PFSK-1 (cell line): ENCODE data around the gene RNF217.

Source experiments
- FOXP2 ChIP-seq: optimal IDR thresholded peaks from 2 replicates; pipeline ENCODE3; 2011; ENCODE audit warnings: borderline replicate concordance, control low read depth, inconsistent platforms; ENCODE audit not compliant: insufficient read depth; ENCODE audit errors: extremely low read length, extremely low read depth
- POLR2AphosphoS5 ChIP-seq: IDR thresholded peaks from 2 replicates; pipeline ENCODE4 v1.6.1; 2012; ENCODE audit warnings: low read depth, mild to moderate bottlenecking, control low read depth, low read length, moderate library complexity
- SIN3A ChIP-seq: IDR thresholded peaks from 2 replicates; pipeline ENCODE4 v1.6.1; 2012; ENCODE audit warnings: mild to moderate bottlenecking, low read length, moderate library complexity, borderline replicate concordance; ENCODE audit not compliant: insufficient read depth
- TAF1 ChIP-seq: IDR thresholded peaks from 2 replicates; pipeline ENCODE4 v1.6.1; 2012; ENCODE audit warnings: low read length, control low read depth, borderline replicate concordance; ENCODE audit not compliant: insufficient read depth
- TF ChIP-seq, protein P1 (sequence below), 2 experiments: IDR thresholded peaks; 2 replicates each; pipeline versions ENCODE4 v1.6.1 to v1.8.0; 2011 to 2012; ENCODE audit warnings: low read depth in 2 of 2, low read length in 2 of 2, control low read depth in 1 of 2, inconsistent platforms in 1 of 2, mild to moderate bottlenecking in 1 of 2, moderate library complexity in 1 of 2; ENCODE audit not compliant: insufficient read depth in 1 of 2

Gene RNF217

DNA sequence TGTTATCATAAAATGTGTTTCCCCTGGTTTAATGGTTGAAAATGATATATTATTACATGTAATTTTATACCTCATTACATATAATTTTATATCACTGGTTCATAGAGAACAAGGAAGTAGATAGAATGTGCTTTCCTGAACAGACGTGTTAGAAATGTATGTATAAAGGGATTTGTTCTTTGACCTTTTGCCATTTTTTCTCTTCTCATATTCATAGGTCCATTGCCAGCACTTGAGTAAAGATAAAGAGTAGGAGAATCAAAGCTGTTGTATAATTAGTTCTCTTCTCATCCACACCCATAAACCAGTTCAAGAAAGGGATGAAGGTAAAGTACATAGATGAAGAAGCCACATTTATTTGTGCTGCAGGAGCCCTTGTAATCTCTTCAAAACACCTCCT lies 46.7 kb downstream of the RNF217 start:
- TF ChIP-seq POLR2AphosphoS5 = no peak
- TF ChIP-seq FOXP2 = no peak
- TF ChIP-seq SIN3A = no peak

DNA sequence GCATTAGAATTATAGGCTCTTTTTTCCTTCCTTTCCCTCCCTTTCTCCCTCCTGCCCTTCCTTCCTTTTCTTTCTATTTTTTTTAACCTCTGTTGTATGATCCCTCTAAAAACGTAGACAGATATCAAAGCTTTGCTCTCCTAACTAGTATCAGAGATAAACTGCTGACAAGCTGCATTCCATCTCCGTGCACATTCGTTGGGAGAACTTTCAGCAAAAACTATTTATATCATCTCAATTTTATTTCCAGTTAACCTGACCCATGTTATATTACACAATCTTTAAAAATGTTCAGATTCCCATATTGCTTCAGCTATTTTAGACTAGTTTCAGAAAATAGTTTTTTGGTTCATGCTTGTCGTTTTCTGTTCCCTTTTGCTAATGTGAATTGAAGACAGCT lies 47.3 kb downstream of the RNF217 start:
- TF ChIP-seq FOXP2 (no peak), TAF1 (no peak), POLR2AphosphoS5 (no peak)

DNA sequence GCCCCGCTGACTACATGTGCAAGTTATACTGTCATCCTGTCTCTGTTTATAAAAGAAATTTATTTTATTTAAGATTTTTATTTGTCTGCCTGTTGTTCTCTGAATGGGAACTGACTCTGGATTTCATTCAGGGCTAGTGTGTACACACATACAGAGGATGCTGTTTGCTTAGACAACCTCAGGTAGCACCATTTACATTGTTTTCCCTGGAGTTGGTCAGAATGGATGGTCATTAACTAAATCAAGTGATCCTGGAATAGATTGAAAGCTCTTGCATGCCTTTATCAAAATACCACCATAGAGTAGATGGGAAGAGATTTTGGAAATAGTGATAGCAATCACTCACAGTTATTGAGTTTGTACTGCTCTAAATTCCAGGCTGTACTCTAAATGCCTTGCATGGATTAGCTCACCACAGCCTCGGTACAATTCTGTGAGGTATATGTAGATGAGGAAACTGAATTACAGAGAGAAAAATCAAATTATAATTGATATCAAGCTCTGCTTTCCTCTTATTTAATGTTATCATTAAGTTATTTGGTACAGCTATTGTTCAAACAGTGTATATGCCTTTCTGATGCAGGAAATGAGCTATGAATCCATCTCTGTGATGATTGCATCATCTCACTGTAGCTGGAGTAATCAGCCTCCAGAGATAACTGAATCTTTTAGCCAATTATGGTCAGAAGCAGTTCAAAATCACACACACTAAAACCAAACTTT lies 51.9 kb downstream of the RNF217 start:
- TF ChIP-seq POLR2AphosphoS5 (no peak), SIN3A (no peak), TAF1 (no peak), FOXP2 (no peak)
- TF ChIP-seq, protein P1, sequence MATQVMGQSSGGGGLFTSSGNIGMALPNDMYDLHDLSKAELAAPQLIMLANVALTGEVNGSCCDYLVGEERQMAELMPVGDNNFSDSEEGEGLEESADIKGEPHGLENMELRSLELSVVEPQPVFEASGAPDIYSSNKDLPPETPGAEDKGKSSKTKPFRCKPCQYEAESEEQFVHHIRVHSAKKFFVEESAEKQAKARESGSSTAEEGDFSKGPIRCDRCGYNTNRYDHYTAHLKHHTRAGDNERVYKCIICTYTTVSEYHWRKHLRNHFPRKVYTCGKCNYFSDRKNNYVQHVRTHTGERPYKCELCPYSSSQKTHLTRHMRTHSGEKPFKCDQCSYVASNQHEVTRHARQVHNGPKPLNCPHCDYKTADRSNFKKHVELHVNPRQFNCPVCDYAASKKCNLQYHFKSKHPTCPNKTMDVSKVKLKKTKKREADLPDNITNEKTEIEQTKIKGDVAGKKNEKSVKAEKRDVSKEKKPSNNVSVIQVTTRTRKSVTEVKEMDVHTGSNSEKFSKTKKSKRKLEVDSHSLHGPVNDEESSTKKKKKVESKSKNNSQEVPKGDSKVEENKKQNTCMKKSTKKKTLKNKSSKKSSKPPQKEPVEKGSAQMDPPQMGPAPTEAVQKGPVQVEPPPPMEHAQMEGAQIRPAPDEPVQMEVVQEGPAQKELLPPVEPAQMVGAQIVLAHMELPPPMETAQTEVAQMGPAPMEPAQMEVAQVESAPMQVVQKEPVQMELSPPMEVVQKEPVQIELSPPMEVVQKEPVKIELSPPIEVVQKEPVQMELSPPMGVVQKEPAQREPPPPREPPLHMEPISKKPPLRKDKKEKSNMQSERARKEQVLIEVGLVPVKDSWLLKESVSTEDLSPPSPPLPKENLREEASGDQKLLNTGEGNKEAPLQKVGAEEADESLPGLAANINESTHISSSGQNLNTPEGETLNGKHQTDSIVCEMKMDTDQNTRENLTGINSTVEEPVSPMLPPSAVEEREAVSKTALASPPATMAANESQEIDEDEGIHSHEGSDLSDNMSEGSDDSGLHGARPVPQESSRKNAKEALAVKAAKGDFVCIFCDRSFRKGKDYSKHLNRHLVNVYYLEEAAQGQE (IDR thresholded peaks at IDR 0.05; ENCODE audit: insufficient read depth in 1 of 2, low read depth in 2 of 2, low read length in 2 of 2) = no peak

DNA sequence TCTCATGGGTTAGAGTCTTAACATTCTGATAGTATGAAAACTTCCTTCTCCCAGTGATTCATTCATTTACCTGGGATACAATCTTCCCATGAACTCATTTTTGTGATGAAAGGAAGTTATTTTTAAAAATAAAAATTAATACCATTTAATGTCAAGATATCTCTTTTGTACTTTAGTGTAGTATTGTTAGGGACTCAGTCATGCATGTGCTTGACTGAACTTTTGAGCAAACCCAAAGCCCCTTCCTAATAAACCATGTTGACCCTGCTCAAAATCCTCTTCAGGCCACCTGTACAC lies 52.4 kb downstream of the RNF217 start:
- TF ChIP-seq, protein P1 (IDR thresholded peaks at IDR 0.05; ENCODE audit: insufficient read depth in 1 of 2, low read depth in 2 of 2, low read length in 2 of 2) = no peak
- TF ChIP-seq POLR2AphosphoS5 = no peak
- TF ChIP-seq SIN3A = no peak
- TF ChIP-seq TAF1 = no peak
- no peak for TF ChIP-seq FOXP2

DNA sequence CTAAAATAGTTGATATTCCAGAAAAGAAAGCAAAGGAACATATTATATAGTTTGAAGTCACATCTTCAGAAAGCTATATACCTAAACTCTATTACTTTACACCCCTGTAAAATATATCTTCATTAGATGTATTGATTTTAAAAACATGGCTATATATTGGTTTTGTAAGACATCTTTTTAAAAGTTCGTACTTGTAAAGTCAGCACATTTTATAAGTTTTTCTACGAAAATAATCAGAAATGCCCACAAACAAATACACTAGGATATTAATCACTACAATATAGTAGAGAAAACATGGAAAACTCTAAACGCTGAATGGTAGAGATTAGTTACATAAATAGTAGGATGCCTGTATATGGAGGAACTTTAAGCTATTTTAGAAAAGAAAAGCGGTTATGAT lies 52.9 kb downstream of the RNF217 start:
- no peak for TF ChIP-seq FOXP2
- no peak for TF ChIP-seq SIN3A
- no peak for TF ChIP-seq TAF1
- TF ChIP-seq, protein P1 (IDR thresholded peaks at IDR 0.05; ENCODE audit: insufficient read depth in 1 of 2, low read depth in 2 of 2, low read length in 2 of 2) = no peak
- no peak for TF ChIP-seq POLR2AphosphoS5

DNA sequence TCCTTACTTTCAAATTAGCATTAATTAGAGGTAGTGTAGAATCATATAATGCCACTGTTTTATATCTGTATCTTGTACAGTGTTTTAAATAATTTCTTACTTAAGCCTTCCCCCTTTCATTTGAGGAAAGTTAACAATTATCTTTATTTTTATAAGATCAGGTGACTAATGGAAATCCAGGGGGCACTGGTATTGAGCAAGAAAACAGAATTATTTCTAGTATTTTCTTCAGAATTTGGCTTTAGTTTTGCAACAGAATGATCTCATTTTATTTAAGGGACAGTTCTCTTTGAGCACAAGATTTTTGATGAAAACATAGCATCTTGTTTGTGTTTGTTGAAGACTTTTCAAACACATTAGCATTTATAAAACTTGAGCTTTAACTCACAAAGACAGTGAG lies 55.9 kb downstream of the RNF217 start:
- TF ChIP-seq, protein P1 (IDR thresholded peaks at IDR 0.05; ENCODE audit: insufficient read depth in 1 of 2, low read depth in 2 of 2, low read length in 2 of 2) = no peak
- no peak for TF ChIP-seq TAF1
- TF ChIP-seq SIN3A = no peak
- no peak for TF ChIP-seq FOXP2
- TF ChIP-seq POLR2AphosphoS5 = no peak
